A549 (cell line): ENCODE data around the gene OR4D1. TPM values are rescaled to one million over a fixed set of nuclear protein-coding genes. Genes with fewer than 3 reads are reported as not detected.
A peak's percentile ranks its signal among the peaks of the same experiment; 100 is the strongest.
"Not testable (repeated sequence)": the region's sequence is repeated elsewhere in the genome, so short reads cannot be mapped to it uniquely, and the experiment has no call there.

Experiments used
- ATAC-seq, 2 experiments: fragments of 200-7000 bp in 1 of 2; fragments of >200 bp in 1 of 2; cut with Nextera tagmentation in 1 of 2; cut with Tn5 transposase in 1 of 2; 3 replicates each; pipeline versions ENCODE4 v1.8.0 to v1.9.1; 2018 to 2020; ENCODE audit warnings: mild to moderate bottlenecking in 1 of 2, moderate library complexity in 1 of 2
- CTCF ChIA-PET: fragments of 300-600 bp; sonication (Branson Sonifier 250); formaldehyde crosslinking; extraction: SDS; loops from one replicate; lab custom pipeline; 2021; ENCODE audit warnings: antibody characterized with exemption, inconsistent platforms; lab: Yijun Ruan, JAX
- POLR2A ChIA-PET: fragments of 350-600 bp; formaldehyde crosslinking; extraction: SDS; loops from one replicate; lab custom pipeline; 2021; ENCODE audit warnings: antibody characterized with exemption, inconsistent platforms; lab: Yijun Ruan, JAX
- DNase-seq, 2 experiments: peaks; one replicate each; pipeline versions ENCODE4 v3.0.0 to v3.0.0-alpha.2; 2011 to 2016; ENCODE audit warnings: low read depth in 1 of 2, low spot score in 1 of 2
- FAIRE-seq: peaks from 2 replicates; lab custom pipeline; 2011; peaks lifted over from hg19 to GRCh38; lab: Jason Lieb, UNC
- H3K27ac ChIP-seq, 2 experiments: fragments of >200 bp; sonication (Bioruptor Twin); formaldehyde crosslinking; 3 replicates each; pipeline ENCODE4 v1.5.1; 2016 to 2017
- H3K4me1 ChIP-seq: fragments of >200 bp; sonication (Bioruptor Twin); formaldehyde crosslinking; 3 replicates; pipeline ENCODE4 v1.6.1; 2016
- H3K4me2 ChIP-seq: fragments of >200 bp; sonication (Bioruptor Twin); formaldehyde crosslinking; 3 replicates; pipeline ENCODE4 v1.6.1; 2016
- H3K4me3 ChIP-seq: fragments of >200 bp; sonication (Bioruptor Twin); formaldehyde crosslinking; 3 replicates; pipeline ENCODE4 v1.5.1; 2016
- H3K9me3 ChIP-seq: fragments of >200 bp; sonication (Bioruptor Twin); formaldehyde crosslinking; 3 replicates; pipeline ENCODE4 v1.6.1; 2016
- ATOH8 ChIP-seq: fragments of 250-450 bp; sonication (Bioruptor Pico); IDR thresholded peaks from 2 replicates; pipeline ENCODE4 v1.5.0; 2020; ENCODE audit warnings: low read depth, mild to moderate bottlenecking, moderate library complexity
- CBX2 ChIP-seq: fragments of 200-600 bp; sonication (generic); IDR thresholded peaks from 2 replicates; pipeline ENCODE4 v1.6.1; 2016; ENCODE audit warnings: low read depth, mild to moderate bottlenecking, borderline replicate concordance
- CBX8 ChIP-seq: fragments of 200-600 bp; sonication (generic); IDR thresholded peaks from 2 replicates; pipeline ENCODE4 v1.6.1; 2016
- CHD2 ChIP-seq: fragments of 150-350 bp; IDR thresholded peaks from 2 replicates; pipeline ENCODE4 v1.6.1; 2014; ENCODE audit warnings: low read length; ENCODE audit not compliant: partially characterized antibody
- CTCF ChIP-seq: fragments of >200 bp; sonication (Bioruptor Twin); formaldehyde crosslinking; IDR thresholded peaks from 3 replicates; pipeline ENCODE4 v1.5.1; 2016
- EHF ChIP-seq: fragments of 250-450 bp; sonication (Bioruptor Pico); IDR thresholded peaks from 2 replicates; pipeline ENCODE4 v1.5.0; 2020; ENCODE audit warnings: mild to moderate bottlenecking
- HES2 ChIP-seq: fragments of >200 bp; sonication (Bioruptor Twin); formaldehyde crosslinking; IDR thresholded peaks from 2 replicates; pipeline ENCODE4 v1.6.1; 2016
- HOXB13 ChIP-seq: fragments of 250-450 bp; sonication (Bioruptor Pico); IDR thresholded peaks from 2 replicates; pipeline ENCODE4 v1.5.0; 2020; ENCODE audit warnings: low read depth, mild to moderate bottlenecking, moderate library complexity
- HOXB5 ChIP-seq: fragments of 250-450 bp; sonication (Bioruptor Pico); IDR thresholded peaks from 2 replicates; pipeline ENCODE4 v1.5.0; 2020; ENCODE audit warnings: mild to moderate bottlenecking, moderate library complexity
- JUN ChIP-seq, 2 experiments: fragments of >200 bp; sonication (Bioruptor Twin); formaldehyde crosslinking; IDR thresholded peaks; 2 replicates in 1 of 2; 3 replicates in 1 of 2; pipeline ENCODE4 v1.6.1; 2016 to 2017
- KDM1A ChIP-seq: fragments of 200-600 bp; sonication (generic); IDR thresholded peaks from 2 replicates; pipeline ENCODE4 v1.6.1; 2016; ENCODE audit warnings: low read depth, mild to moderate bottlenecking
- KDM5A ChIP-seq: fragments of 200-600 bp; sonication (generic); IDR thresholded peaks from 2 replicates; pipeline ENCODE4 v1.6.1; 2016; ENCODE audit warnings: antibody characterized with exemption, mild to moderate bottlenecking
- MAFK ChIP-seq: fragments of 450-650 bp; IDR thresholded peaks from 2 replicates; pipeline ENCODE4 v1.6.1; 2014; ENCODE audit not compliant: partially characterized antibody
- MAZ ChIP-seq: fragments of 150-350 bp; IDR thresholded peaks from 2 replicates; pipeline ENCODE4 v1.6.1; 2014; ENCODE audit warnings: antibody characterized with exemption, low read depth, low read length, borderline replicate concordance
- NFE2L2 ChIP-seq: fragments of 150-350 bp; conservative IDR thresholded peaks from 2 replicates; pipeline ENCODE4 v1.6.1; 2014; ENCODE audit warnings: low read length
- NR3C1 ChIP-seq: fragments of >200 bp; sonication (Bioruptor Twin); formaldehyde crosslinking; IDR thresholded peaks from 3 replicates; pipeline ENCODE4 v1.6.1; 2017
- PHF8 ChIP-seq: fragments of 200-600 bp; sonication (generic); IDR thresholded peaks from 2 replicates; pipeline ENCODE4 v1.6.1; 2016; ENCODE audit warnings: low read depth, mild to moderate bottlenecking, antibody characterized with exemption, moderate library complexity, borderline replicate concordance
- POLR2AphosphoS2 ChIP-seq: conservative IDR thresholded peaks from 2 replicates; pipeline ENCODE4 v1.6.1; 2012; ENCODE audit warnings: low read length, improper control_type of control experiment, inconsistent platforms
- RAD21 ChIP-seq, 2 experiments: fragments of >200 bp in 1 of 2; sonication (Bioruptor Twin) in 1 of 2; formaldehyde crosslinking in 1 of 2; IDR thresholded peaks in 1 of 2; conservative IDR thresholded peaks in 1 of 2; 2 replicates in 1 of 2; 3 replicates in 1 of 2; pipeline ENCODE4 v1.6.1; 2012 to 2018; ENCODE audit warnings: inconsistent platforms in 1 of 2
- RCOR1 ChIP-seq: fragments of 150-350 bp; IDR thresholded peaks from 2 replicates; pipeline ENCODE4 v1.6.1; 2014; ENCODE audit warnings: antibody characterized with exemption, low read length, low read depth
- RFX5 ChIP-seq: fragments of 450-650 bp; IDR thresholded peaks from 2 replicates; pipeline ENCODE4 v1.7.1; 2014; ENCODE audit warnings: antibody characterized with exemption, mild to moderate bottlenecking, moderate library complexity
- ZC3H11A ChIP-seq: fragments of 450-650 bp; IDR thresholded peaks from 2 replicates; pipeline ENCODE4 v1.6.1; 2014; ENCODE audit warnings: antibody characterized with exemption, mild to moderate bottlenecking
- ZFP36 ChIP-seq: fragments of 450-650 bp; IDR thresholded peaks from 2 replicates; pipeline ENCODE4 v1.6.1; 2014; ENCODE audit warnings: borderline replicate concordance; ENCODE audit not compliant: partially characterized antibody
- ZNF302 ChIP-seq: fragments of 250-450 bp; sonication (Bioruptor Pico); IDR thresholded peaks from 2 replicates; pipeline ENCODE4 v1.9.0; 2021; ENCODE audit warnings: inconsistent platforms, mild to moderate bottlenecking, moderate library complexity
- WGBS: methylation state at CpG from one replicate; pipeline ENCODE4 v1.1.6; 2017; ENCODE audit errors: missing lambda C conversion rate; 5-methylcytosine and 5-hydroxymethylcytosine counted together
- polyA minus RNA-seq: library from RNA; depleted of rRNA, polyadenylated mRNA; stranded (reverse); fragments of >200 nt; gene quantifications from 2 replicates; pipeline ENCODE4 v1.2.3, GENCODE V29; 2011; rRNA and poly(A)+ RNA removed
- polyA plus RNA-seq, 4 experiments: library from polyadenylated mRNA; depleted of rRNA in 3 of 4; stranded (reverse); fragments of >200 nt; fragmentation: RNase III in 1 of 4; extraction: RNeasy Plus Mini Kit Qiagen cat#74134 plus additional on column Dnase treatment in 1 of 4; gene quantifications; 2 replicates in 3 of 4; 3 replicates in 1 of 4; pipeline ENCODE4 v1.2.3, GENCODE V29; 2011 to 2017
- TF ChIP-seq, protein P1 (sequence below): fragments of 250-450 bp; sonication (Bioruptor Pico); IDR thresholded peaks from 2 replicates; pipeline ENCODE4 v1.5.0; 2021; ENCODE audit warnings: mild to moderate bottlenecking, moderate library complexity, borderline replicate concordance
- TF ChIP-seq, protein P2 (sequence below): fragments of >200 bp; sonication (Bioruptor Twin); formaldehyde crosslinking; IDR thresholded peaks from 3 replicates; pipeline ENCODE4 v1.6.1; 2016
- TF ChIP-seq, protein P3 (sequence below): IDR thresholded peaks from 2 replicates; pipeline ENCODE4 v1.6.1; 2012

The OR4D1 gene
- polyA plus RNA-seq (2011; rRNA removed) (0.03 and 0.04 TPM in 2 replicates), polyA plus RNA-seq (2017; fragmentation: RNase III; extraction: RNeasy Plus Mini Kit Qiagen cat#74134 plus additional on column Dnase treatment) (0.03 TPM in 1 of 3 replicates, not detected in the others), polyA minus RNA-seq (not detected in 2 replicates)
- 0.03 TPM in 2 replicates for polyA plus RNA-seq (2012; cell fraction: cytosol; rRNA removed)
- polyA plus RNA-seq (2012; cell fraction: nucleus; rRNA removed): 0.04 TPM in 1 of 2 replicates, not detected in the other

GRCh38 chr17:58147930-58148434 lies at the start of gene OR4D1:
TSS of gene OR4D1 (plus strand) at chr17:58148384. CDS start at chr17:58155154, 6,770 bp downstream.
- POLR2A ChIA-PET: no interaction called here
- WGBS: 0% methylated on average over 1 of the region's 1 CpG
- CTCF ChIA-PET: interaction anchor here (1.4 kb wide), 1 partner anchor 25 kb away, joined by 4 read pairs; no protein-coding TSS in a partner anchor
- Histone ChIP-seq H3K4me3 (no peak within 1 kb of the TSS), H3K4me1 (no peaks in the 10 kb centered on the region), H3K4me2 (no peak within 1 kb of the TSS), H3K9me3 (peaks cover 35% of the 10 kb centered on the region), H3K27ac (no peak within 1 kb of the TSS)
- ATAC-seq (peak in 1 of 2 experiments; percentile 60; a peak in 2 of 6 replicates), FAIRE-seq (no peak), DNase-seq (no peak)
- TF ChIP-seq ZFP36 (no peak), PHF8 (no peak), JUN (IDR thresholded peaks at IDR 0.05) (no peak), ZNF302 (CRISPR knock-in tag) (no peak), POLR2AphosphoS2 (no peak), RFX5 (no peak), CTCF (no peak), MAFK (no peak), HOXB13 (no peak), KDM5A (no peak), RAD21 (conservative IDR thresholded peaks at IDR 0.05 in 1 of 2, IDR thresholded peaks at IDR 0.05 in 1 of 2) (no peak), HOXB5 (no peak), RCOR1 (no peak), EHF (CRISPR knock-in tag) (no peak)
- TF ChIP-seq, protein P1, sequence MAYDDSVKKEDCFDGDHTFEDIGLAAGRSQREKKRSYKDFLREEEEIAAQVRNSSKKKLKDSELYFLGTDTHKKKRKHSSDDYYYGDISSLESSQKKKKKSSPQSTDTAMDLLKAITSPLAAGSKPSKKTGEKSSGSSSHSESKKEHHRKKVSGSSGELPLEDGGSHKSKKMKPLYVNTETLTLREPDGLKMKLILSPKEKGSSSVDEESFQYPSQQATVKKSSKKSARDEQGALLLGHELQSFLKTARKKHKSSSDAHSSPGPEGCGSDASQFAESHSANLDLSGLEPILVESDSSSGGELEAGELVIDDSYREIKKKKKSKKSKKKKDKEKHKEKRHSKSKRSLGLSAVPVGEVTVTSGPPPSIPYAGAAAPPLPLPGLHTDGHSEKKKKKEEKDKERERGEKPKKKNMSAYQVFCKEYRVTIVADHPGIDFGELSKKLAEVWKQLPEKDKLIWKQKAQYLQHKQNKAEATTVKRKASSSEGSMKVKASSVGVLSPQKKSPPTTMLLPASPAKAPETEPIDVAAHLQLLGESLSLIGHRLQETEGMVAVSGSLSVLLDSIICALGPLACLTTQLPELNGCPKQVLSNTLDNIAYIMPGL: no peak
- TF ChIP-seq, protein P2, sequence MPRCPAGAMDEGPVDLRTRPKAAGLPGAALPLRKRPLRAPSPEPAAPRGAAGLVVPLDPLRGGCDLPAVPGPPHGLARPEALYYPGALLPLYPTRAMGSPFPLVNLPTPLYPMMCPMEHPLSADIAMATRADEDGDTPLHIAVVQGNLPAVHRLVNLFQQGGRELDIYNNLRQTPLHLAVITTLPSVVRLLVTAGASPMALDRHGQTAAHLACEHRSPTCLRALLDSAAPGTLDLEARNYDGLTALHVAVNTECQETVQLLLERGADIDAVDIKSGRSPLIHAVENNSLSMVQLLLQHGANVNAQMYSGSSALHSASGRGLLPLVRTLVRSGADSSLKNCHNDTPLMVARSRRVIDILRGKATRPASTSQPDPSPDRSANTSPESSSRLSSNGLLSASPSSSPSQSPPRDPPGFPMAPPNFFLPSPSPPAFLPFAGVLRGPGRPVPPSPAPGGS: no peak
- TF ChIP-seq, protein P3, sequence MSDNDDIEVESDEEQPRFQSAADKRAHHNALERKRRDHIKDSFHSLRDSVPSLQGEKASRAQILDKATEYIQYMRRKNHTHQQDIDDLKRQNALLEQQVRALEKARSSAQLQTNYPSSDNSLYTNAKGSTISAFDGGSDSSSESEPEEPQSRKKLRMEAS: no peak

DNA sequence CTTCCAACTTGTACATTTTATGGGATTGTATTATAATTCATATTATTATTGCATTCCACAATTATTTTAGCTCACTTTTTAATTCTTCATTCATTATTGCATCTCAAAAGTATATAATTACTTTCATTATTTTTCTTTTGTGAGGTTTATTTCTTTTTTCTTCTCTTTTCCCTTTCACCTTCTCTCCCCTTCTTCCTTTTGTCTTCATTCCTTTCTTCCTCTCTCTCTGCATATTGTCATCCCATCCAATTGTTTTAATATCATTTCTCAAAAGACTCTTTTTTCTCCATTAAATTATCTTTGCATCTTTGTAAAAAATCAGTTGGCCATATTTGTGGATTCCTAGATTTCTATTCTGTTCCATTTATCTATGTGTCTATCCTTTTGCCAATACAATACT lies 47.7 kb upstream of the OR4D1 start:
- POLR2A ChIA-PET: no interaction called here
- CTCF ChIA-PET: interaction anchor here (0.8 to 2.5 kb wide), 5 partner anchors 9 to 972 kb away, joined by 3 to 16 read pairs (median 3); no protein-coding TSS in a partner anchor
- TF ChIP-seq ATOH8 (CRISPR knock-in tag): no peak
- no peak for TF ChIP-seq NFE2L2
- TF ChIP-seq CBX2: no peak
- TF ChIP-seq NR3C1: no peak
- TF ChIP-seq MAFK: no peak
- no peak for TF ChIP-seq KDM1A
- TF ChIP-seq ZC3H11A: no peak
- no peak for TF ChIP-seq JUN (IDR thresholded peaks at IDR 0.05)
- no peak for TF ChIP-seq CHD2
- no peak for TF ChIP-seq MAZ
- no peak for TF ChIP-seq CBX8
- TF ChIP-seq HES2: no peak

DNA sequence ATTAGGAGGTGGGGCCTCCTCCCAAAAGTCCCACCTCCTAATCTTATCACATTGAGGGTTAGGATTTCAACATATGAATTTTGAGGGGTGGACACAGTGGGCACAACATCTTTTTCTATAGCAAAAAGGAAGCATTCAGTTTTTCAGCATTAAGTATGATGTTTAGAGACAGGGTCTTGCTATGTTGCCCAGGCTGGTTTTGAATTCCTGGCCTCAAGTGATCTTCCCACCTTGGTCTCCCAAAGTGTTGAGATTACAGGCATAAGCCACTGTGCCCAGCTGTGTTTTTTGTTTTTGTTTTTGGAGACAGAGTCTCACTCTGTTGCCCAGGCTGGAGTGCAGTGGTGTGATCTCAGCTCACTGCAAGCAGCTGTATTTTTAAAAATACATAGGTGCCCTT lies 46.3 kb upstream of the OR4D1 start:
- not testable (repeated sequence) for H3K4me3 ChIP-seq, FAIRE-seq, H3K9me3 ChIP-seq, H3K4me2 ChIP-seq, H3K27ac ChIP-seq, ATAC-seq, DNase-seq, H3K4me1 ChIP-seq
- POLR2A ChIA-PET: interaction anchor here (1.0 kb wide), 1 partner anchor 19 kb away, joined by 3 read pairs; no protein-coding TSS in a partner anchor
- CTCF ChIA-PET: interaction anchor here (0.6 to 2.5 kb wide), 5 partner anchors 10 to 256 kb away, joined by 3 to 16 read pairs (median 4); no protein-coding TSS in a partner anchor

More for the DNA sequence above, 47.7 kb upstream of the OR4D1 start:
- Histone ChIP-seq H3K4me3 (no peak overlapping the region), H3K4me2 (no peak overlapping the region), H3K4me1 (no peaks in the 10 kb centered on the region), H3K27ac (no peak overlapping the region), H3K9me3 (no peaks in the 10 kb centered on the region)
- FAIRE-seq (no peak), ATAC-seq (no peak), DNase-seq (no peak)
